ENCODE measurements around the gene ARFRP1.

ARFRP1 gene

DNA sequence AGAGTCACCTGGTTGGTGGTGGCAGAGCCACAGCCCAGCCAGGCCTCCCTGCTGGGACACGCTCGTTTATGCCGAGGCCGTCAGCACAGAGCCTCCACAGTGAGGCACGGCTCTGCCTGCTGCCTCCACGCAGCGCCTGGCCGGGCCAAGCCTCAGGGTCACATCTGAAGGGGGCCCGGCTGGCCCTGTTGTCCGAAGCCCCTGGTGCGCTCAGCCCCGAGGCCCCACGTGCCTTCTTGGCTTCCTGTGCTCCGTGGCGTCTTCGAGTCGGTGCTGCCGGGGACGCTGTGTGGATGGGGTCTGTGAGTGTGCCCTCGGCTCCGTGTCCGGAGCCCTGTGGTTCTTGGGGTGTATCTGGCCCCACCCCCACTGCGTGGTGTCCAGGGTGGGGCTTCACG lies 21.7 kb downstream of the ARFRP1 start:
- in situ Hi-C loops (cut with HindIII; ENCODE audit: low sequenced_read_pairs) = no loop called here
- H3K4me3 ChIP-seq (ENCODE audit: low read depth, low read length) = no peak overlapping the region
- DNase-seq (ENCODE audit: low read depth, low spot score) = no peak
- TF ChIP-seq, protein P1, sequence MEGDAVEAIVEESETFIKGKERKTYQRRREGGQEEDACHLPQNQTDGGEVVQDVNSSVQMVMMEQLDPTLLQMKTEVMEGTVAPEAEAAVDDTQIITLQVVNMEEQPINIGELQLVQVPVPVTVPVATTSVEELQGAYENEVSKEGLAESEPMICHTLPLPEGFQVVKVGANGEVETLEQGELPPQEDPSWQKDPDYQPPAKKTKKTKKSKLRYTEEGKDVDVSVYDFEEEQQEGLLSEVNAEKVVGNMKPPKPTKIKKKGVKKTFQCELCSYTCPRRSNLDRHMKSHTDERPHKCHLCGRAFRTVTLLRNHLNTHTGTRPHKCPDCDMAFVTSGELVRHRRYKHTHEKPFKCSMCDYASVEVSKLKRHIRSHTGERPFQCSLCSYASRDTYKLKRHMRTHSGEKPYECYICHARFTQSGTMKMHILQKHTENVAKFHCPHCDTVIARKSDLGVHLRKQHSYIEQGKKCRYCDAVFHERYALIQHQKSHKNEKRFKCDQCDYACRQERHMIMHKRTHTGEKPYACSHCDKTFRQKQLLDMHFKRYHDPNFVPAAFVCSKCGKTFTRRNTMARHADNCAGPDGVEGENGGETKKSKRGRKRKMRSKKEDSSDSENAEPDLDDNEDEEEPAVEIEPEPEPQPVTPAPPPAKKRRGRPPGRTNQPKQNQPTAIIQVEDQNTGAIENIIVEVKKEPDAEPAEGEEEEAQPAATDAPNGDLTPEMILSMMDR (IDR thresholded peaks at IDR 0.05; ENCODE audit: low read depth, low read length) = no peak

DNA sequence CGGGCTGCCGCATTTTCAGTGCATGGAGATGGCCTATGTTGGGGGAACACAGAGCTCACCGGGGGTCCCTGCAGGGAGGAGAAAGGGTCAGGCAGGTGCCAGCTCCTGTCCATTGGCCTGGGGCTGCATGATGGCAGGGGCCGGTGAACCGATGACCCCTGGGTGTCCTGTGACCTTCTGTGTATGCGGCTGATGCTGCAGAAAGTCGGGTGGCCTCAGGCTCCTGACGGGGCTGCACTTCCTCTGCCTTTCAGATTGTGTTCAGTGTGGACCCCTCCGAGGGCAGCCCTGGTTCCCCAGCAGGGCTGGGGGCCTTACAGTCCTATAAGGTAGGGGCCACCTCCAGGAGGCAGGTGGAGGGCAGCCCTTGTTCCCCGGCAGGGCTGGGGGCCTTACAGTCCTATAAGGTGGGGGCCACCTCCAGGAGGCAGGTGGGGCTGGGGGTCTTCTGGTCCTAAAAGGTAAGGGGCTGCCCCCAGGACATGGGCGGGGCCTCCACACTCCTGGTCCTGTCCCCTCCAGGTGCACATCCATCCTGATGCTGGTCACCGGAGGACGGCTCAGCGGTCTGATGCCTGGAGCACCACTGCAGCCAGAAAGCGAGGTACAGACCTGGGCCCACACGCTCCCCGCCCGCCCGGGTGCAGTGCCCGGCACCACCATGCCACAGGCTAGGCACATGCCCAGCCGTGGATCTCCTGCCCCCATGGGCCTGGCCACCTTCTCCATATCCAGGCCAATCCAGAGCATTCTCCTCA lies 22.3 kb downstream of the ARFRP1 start:
- TF ChIP-seq, protein P1 (IDR thresholded peaks at IDR 0.05; ENCODE audit: low read depth, low read length) = no peak
- DNase-seq (ENCODE audit: low read depth, low spot score) = no peak
- no peak overlapping the region for H3K4me3 ChIP-seq (ENCODE audit: low read depth, low read length)
- in situ Hi-C loops (cut with HindIII; ENCODE audit: low sequenced_read_pairs) = no loop called here

DNA sequence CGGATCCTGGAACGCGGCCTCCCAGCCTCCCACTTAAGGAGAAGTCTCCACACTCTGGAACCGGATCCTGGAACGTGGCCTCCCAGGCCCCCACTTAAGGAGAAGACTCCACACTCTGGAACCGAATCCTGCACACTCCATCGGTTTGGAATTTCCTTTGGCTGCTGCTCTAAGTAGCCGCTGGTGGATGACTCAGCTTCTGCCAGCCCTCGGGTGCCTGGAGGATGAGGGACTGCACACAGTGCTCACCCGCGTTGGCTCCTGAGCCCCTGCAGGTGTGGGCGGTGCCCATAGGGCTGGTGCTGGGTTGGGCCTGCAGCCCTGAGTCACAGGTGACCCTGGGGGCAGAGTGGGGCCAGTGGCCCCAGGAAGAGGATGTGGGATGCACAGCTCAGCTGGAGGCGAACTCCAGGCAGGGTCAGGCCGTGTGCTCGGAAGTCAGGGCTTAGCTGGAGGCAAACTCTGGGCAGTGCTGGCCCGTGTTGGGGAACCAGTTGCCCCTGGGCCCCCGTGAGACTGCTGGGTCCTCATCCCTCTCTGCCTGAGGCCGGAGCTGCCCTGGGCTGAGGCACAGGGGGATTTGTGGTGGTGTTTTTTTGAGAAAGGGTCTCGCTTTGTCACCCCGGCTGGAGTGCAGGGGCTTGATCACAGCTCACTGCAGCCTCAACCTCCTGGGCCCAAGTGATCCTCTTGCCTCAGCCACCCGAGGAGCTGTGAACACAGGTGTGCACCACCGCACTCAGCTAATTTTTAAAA lies 25.2 kb downstream of the ARFRP1 start:
- in situ Hi-C loops (cut with HindIII; ENCODE audit: low sequenced_read_pairs) = no loop called here
- TF ChIP-seq, protein P1 (IDR thresholded peaks at IDR 0.05; ENCODE audit: low read depth, low read length) = no peak
- H3K4me3 ChIP-seq (ENCODE audit: low read depth, low read length) = no peak overlapping the region
- peak; percentile 96 for DNase-seq (ENCODE audit: low read depth, low spot score)

DNA sequence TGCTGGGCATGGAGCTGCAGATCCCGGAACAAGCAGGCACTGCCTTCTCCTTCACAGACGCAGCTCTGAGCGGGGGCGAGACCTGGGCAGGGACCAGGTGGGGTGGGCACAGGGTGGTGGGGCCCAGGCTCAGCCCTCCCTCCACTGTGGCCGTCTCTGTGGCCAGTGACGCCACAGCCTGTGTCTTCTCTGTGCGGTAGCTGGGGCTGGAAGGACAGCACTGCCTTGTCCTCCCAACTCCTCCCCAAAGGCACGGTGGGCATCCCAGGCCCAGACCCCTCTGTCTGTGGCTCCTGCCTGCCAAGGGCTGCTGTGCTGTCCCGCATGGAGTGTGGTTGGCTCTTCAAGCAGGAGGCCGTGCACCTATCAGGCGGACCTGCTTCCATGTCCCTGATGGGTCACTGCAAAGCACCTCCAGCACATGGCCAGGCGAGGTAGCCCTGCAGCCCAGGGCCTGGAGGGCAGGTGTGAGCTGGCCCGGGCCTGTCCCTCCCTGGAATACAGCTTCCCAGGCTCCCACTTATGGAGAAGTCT lies 26.1 kb downstream of the ARFRP1 start:
- no peak overlapping the region for H3K4me3 ChIP-seq (ENCODE audit: low read depth, low read length)
- in situ Hi-C loops (cut with HindIII; ENCODE audit: low sequenced_read_pairs) = no loop called here
- TF ChIP-seq, protein P1 (IDR thresholded peaks at IDR 0.05; ENCODE audit: low read depth, low read length) = no peak
- DNase-seq (ENCODE audit: low read depth, low spot score) = no peak

DNA sequence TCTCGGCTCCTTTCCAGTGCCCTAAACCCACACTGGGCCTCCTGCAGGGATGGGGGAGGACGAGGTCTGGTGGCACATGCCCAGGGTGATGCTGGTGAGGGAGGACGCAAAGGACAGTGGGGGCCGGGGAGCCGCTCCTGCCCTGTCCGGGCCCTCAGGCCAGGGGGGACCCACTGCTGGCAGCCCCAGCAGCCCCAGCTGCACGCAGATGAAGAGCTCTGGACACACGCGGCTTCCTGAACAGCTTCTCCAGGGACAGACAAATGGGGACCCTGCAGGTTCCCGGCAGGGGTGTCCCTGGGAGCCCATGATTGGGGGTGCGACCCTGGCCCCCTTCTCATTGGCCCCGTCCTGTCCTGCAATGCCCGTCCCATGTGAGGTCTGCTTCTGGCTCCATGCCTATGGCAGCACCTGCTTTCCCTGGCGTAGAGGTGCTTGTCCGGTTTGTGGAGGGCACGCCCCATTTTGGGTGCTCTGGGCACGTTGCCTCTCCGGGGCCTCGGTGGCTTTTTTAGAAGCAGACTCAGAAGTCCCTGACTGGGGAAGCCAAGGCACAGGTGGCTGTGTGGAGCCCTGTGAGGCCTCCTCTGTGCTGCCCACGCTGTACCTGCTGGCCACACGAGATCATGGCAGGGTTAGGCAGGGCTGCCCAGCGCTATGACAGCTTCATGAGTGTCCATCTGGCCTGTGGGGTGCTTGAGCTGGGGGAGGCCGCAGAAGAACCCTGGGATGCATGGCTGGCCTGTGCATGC lies 26.7 kb downstream of the ARFRP1 start:
- H3K4me3 ChIP-seq (ENCODE audit: low read depth, low read length) = no peak overlapping the region
- TF ChIP-seq, protein P1 (IDR thresholded peaks at IDR 0.05; ENCODE audit: low read depth, low read length) = no peak
- in situ Hi-C loops (cut with HindIII; ENCODE audit: low sequenced_read_pairs) = no loop called here
- DNase-seq (ENCODE audit: low read depth, low spot score) = no peak

DNA sequence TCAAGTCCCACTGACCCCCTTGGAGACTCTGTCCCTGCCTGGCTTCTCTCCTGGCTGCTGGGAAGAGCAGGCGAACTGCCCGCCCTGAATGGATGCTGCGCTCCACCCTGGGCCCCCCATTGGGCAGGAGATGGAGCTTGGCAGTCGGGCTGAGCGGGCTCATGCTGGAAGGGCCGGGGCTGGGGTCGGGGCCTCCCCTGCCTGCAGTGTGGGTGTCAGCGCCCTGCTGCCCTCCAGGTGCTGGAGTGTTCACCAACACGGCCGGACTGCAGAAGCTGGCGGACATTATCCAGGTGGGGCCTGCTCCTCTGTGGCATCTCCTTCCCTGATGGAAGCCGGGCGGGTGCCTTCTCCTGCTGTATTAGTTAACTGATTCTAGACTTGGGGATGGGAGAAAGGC lies 27.3 kb downstream of the ARFRP1 start:
- DNase-seq (ENCODE audit: low read depth, low spot score) = no peak
- TF ChIP-seq, protein P1 (IDR thresholded peaks at IDR 0.05; ENCODE audit: low read depth, low read length) = no peak
- no peak overlapping the region for H3K4me3 ChIP-seq (ENCODE audit: low read depth, low read length)
- in situ Hi-C loops (cut with HindIII; ENCODE audit: low sequenced_read_pairs) = no loop called here

Data from astrocyte of the spinal cord (primary cell).